Measurements from ENCODE around the gene RPS6KC1. TPM values are rescaled to one million over a fixed set of nuclear protein-coding genes. Genes with fewer than 3 reads are reported as not detected.

RPS6KC1 gene
- polyA plus RNA-seq, 3 donors: 8.9 to 16.0 (median 11.4) TPM

DNA sequence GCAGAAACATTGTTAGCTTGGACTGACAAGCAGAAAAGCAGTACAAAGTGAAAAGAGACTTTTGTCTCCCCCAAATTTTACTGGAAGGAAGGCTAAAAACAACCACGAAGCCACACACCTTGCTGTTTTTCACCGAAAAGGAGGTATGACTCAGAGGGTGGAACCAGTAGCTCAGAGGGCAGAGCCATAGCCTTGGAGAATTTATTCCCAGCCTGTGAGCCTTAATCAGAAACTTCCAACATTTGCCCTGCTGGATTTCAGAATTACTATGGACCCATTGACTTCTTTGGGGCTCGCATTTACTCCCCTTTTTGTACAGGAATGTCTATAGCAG lies 32.0 kb downstream of the RPS6KC1 start:
- WGBS (ENCODE audit: insufficient coverage): 75% methylated on average over 2 of the region's 3 CpGs
- H3K27ac Mint-ChIP-seq: no peak overlapping the region
- H3K4me3 ChIP-seq (replicated peaks in 1 of 3; ENCODE audit: low read depth in 2 of 3, low read length in 3 of 3): no peak overlapping the region
- no peaks in the 10 kb centered on the region for H3K9me3 ChIP-seq (replicated peaks in 1 of 2; ENCODE audit: control insufficient read depth in 1 of 2, insufficient read depth in 1 of 2, low read length in 2 of 2)
- no peak for TF ChIP-seq CTCF (IDR thresholded peaks at IDR 0.05)
- no peak overlapping the region for H3K4me3 Mint-ChIP-seq
- DNase-seq: no peak
- no peak overlapping the region for H2AFZ ChIP-seq (ENCODE audit: insufficient read depth, low read depth, low read length, poor library complexity, severe bottlenecking)
- H3K79me2 ChIP-seq (ENCODE audit: insufficient read depth, low read length): no peaks in the 10 kb centered on the region
- H3K36me3 Mint-ChIP-seq: peaks cover 55 to 79% of the 10 kb centered on the region in 2 donors
- no peaks in the 10 kb centered on the region for H3K4me1 ChIP-seq (ENCODE audit: control insufficient read depth in 1 of 2, insufficient read depth in 2 of 2, low read length in 2 of 2)
- no peaks in the 10 kb centered on the region for H3K9me3 Mint-ChIP-seq
- peaks cover 47 to 89% of the 10 kb centered on the region in 2 donors for H3K36me3 ChIP-seq (replicated peaks in 1 of 2; ENCODE audit: control insufficient read depth in 1 of 2, insufficient read depth in 2 of 2, low read length in 2 of 2)
- no peak overlapping the region for H3K9ac ChIP-seq (ENCODE audit: insufficient read depth, low read length, poor library complexity, severe bottlenecking)
- H3K4me2 ChIP-seq (replicated peaks; ENCODE audit: extremely low read depth, low read length, poor library complexity, severe bottlenecking): no peak overlapping the region
- intact Hi-C loops (cut with micrococcal nuclease): no loop called here
- H3K27ac ChIP-seq (ENCODE audit: low read depth in 1 of 2, low read length in 2 of 2): no peak overlapping the region
- no peaks in the 10 kb centered on the region for H3K27me3 Mint-ChIP-seq (ENCODE audit: low read depth in 3 of 3)
- no peaks in the 10 kb centered on the region for H3K4me1 Mint-ChIP-seq
- H3K27me3 ChIP-seq (ENCODE audit: control insufficient read depth in 2 of 2, insufficient read depth in 2 of 2, low read length in 2 of 2): no peaks in the 10 kb centered on the region
- no peaks in the 10 kb centered on the region for H4K20me1 ChIP-seq (ENCODE audit: insufficient read depth, low read length)

DNA sequence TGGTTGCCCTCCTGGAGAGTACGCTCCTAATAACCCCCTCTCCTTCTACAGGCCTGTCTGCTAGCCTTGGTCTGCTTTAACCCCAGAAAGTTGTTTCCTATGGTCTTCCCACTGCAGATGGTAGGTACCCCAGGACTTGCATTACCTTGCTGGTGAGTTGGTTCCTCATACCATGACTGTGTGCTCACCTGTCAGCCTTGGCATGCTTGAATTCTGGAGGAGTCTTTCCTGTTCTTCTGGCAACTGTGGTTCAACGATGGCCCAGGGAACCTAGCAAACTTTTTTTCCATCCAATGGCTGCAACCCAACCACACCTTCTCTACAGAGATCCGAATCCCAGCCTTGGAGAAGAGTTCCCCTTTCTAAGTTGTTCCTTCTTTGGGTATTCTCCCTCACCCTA lies 36.9 kb downstream of the RPS6KC1 start:
- Mint-ChIP-seq H3K4me1 (no peaks in the 10 kb centered on the region), H3K4me3 (no peak overlapping the region), H3K27ac (no peak overlapping the region), H3K36me3 (peaks cover 45 to 66% of the 10 kb centered on the region in 2 donors), H3K9me3 (no peaks in the 10 kb centered on the region), H3K27me3 (ENCODE audit: low read depth in 3 of 3) (no peaks in the 10 kb centered on the region)
- no peaks in the 10 kb centered on the region for H3K79me2 ChIP-seq (ENCODE audit: insufficient read depth, low read length)
- no peak overlapping the region for H3K4me3 ChIP-seq (replicated peaks in 1 of 3; ENCODE audit: low read depth in 2 of 3, low read length in 3 of 3)
- H3K27ac ChIP-seq (ENCODE audit: low read depth in 1 of 2, low read length in 2 of 2): no peak overlapping the region
- H3K9me3 ChIP-seq (replicated peaks in 1 of 2; ENCODE audit: control insufficient read depth in 1 of 2, insufficient read depth in 1 of 2, low read length in 2 of 2): no peaks in the 10 kb centered on the region
- WGBS (ENCODE audit: insufficient coverage): 96% methylated on average over 3 of the region's 3 CpGs
- no peak overlapping the region for H2AFZ ChIP-seq (ENCODE audit: insufficient read depth, low read depth, low read length, poor library complexity, severe bottlenecking)
- no peak overlapping the region for H3K9ac ChIP-seq (ENCODE audit: insufficient read depth, low read length, poor library complexity, severe bottlenecking)
- no peak for DNase-seq
- H3K36me3 ChIP-seq (replicated peaks in 1 of 2; ENCODE audit: control insufficient read depth in 1 of 2, insufficient read depth in 2 of 2, low read length in 2 of 2): peaks cover 22 to 77% of the 10 kb centered on the region in 2 donors
- intact Hi-C loops (cut with micrococcal nuclease): no loop called here
- H4K20me1 ChIP-seq (ENCODE audit: insufficient read depth, low read length): no peaks in the 10 kb centered on the region
- no peaks in the 10 kb centered on the region for H3K4me1 ChIP-seq (ENCODE audit: control insufficient read depth in 1 of 2, insufficient read depth in 2 of 2, low read length in 2 of 2)
- H3K27me3 ChIP-seq (ENCODE audit: control insufficient read depth in 2 of 2, insufficient read depth in 2 of 2, low read length in 2 of 2): no peaks in the 10 kb centered on the region
- TF ChIP-seq CTCF (IDR thresholded peaks at IDR 0.05): no peak
- no peak overlapping the region for H3K4me2 ChIP-seq (replicated peaks; ENCODE audit: extremely low read depth, low read length, poor library complexity, severe bottlenecking)
